GM18873 (cell line): ENCODE measurements around the gene EIF4E.
"Not testable (repeated sequence)": the region's sequence is repeated elsewhere in the genome, so short reads cannot be mapped to it uniquely, and the experiment has no call there.

Source experiments
- ATAC-seq: cut with Tn5 transposase; IDR thresholded peaks from one replicate; pipeline ENCODE4 v1.9.1; 2021; ENCODE audit warnings: mild to moderate bottlenecking, moderate library complexity, moderate number of reproducible peaks; ENCODE audit not compliant: unreplicated experiment, low FRiP score

Gene EIF4E

DNA sequence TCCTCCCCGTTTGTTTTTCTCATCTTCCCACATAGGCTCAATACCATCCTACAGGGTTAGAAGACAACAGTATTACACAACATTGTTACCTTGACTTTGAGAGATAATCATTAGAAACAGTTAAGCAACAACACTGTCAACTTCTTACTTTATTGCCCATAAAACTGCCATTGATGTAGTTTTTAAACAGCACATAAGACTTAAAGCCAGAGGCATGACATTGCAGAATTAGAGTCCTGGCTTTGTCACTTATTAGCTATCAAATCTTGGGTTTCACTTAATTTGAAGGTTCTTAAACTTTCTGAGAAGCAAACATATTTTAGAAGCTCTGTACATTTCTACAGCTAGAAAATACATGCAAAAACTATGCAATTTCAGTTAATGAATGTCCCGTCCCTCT is 41.8 kb downstream of the EIF4E start:
- ATAC-seq, result no peak

DNA sequence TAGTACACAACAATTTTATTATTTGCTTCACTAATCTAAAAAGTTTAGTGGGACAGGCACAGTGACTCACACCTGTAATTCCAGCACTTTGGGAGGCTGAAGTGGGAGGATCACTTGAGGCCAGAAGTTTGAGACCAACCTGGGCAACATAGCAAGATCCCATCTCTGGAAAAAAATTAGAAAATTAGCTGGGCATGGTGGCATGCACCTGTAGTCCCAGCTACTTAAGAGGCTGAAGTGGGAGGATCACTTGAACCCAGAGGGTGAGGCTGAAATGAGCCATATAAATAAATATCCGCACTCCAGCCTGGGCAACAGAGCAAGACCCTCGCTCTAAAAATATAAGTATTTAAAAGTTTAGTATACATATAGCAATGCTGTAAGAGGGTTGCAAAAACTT is 42.6 kb downstream of the EIF4E start:
- not testable (repeated sequence) for ATAC-seq

DNA sequence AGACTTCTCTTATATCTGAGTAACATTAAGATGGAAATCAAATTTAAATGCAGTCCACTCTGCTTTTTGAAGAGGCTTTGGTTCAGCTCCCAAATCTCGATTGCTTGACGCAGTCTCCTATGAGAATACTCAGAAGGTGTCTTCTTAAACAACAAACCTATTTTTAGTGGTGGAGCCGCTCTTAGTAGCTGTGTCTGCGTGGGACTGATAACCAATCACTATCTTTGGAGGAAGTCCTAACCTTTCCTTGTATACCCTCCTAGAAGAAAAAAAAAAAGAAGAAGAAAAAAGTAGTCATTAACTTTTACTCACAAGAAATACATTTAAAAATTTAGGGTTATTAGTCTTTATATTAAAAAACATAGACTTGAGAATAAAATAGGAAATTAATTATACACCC is 48.0 kb downstream of the EIF4E start:
- not testable (repeated sequence) for ATAC-seq

DNA sequence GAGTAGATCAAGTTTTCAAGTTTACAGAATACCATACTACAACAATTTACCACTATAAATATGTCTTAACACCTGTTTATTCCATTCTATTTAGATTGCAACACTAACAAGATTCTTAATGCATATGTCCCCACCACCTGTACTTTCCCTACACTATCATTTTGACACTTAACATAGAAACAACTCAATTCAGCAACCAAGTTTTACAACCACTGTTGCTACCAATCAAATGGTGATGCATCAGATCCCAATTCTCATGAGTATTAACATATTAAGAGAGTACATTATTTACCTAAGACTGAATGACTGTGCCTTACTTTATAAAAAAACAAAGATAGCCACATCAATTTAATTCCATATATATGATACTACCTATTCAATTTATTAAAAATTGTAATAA is 49.4 kb downstream of the EIF4E start:
- no peak for ATAC-seq

DNA sequence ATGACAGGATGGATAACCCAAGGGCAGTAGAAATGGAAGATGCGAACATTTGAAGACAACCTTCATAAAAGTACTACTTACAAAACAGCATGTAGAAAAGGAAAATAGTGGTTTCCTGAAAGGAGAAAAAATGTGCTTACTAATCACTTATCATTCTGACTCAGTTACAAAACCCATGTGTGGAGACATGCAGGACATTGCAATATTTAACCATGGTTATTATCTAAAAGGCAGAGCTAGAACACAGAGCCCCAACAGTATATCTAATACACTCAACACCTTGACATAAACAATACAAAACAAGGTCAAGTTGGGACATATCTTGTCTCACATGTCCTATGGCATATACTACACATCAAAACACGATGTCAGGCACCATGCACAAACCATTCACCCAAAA is 55.9 kb downstream of the EIF4E start:
- no peak for ATAC-seq

DNA sequence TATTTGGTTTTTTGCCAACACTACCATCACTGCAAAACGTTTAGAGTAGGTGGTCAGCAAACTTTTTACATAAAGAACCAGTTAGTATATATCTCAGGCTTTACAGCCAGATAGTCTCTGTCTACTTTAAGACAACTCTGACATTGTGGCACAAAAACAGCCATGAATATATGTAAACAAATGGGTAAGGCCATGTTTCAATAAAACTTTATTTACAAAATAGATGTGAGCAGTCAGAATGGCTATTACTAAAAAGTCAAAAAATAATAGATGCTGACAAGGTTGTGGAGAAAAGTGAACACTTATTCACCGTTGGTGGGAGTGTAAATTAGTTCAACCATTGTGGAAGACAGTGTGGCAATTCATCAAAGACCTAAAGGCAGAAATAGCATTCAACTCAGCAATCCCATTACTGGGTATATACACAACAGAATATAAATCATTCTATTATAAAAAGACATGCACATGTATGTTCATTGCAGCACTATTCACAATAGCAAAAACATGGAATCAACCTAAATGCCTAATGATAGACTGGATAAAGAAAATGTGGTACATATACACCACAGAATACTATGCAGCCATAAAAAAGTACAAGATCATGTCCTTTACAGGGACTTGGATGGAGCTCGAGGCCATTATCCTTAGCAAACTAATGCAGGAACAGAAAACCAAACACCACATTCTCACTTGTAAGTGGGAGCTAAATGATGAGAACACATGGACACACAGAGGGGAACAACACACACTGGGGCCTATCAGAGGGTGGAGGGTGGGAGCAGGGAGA is 56.6 kb downstream of the EIF4E start:
- ATAC-seq, result not testable (repeated sequence)

DNA sequence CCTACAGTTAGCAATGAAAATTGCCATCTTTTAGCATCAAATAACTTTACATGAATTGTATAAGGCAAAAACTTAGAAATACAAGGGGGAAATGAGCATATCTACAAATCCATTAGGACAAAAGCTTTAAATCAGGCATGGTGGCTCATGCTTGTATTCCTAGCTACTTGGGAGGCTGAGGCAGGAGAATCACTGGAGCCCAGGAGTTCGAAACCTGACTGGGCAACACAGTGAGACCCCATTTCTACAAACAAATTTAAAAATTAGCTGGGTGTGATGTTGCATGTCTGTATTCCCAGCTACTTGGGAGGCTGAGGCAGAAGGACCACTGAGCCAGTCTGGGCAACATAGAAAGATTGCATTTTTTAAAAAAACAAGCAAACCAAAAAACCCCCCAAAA is 61.3 kb downstream of the EIF4E start:
- ATAC-seq, result no peak

DNA sequence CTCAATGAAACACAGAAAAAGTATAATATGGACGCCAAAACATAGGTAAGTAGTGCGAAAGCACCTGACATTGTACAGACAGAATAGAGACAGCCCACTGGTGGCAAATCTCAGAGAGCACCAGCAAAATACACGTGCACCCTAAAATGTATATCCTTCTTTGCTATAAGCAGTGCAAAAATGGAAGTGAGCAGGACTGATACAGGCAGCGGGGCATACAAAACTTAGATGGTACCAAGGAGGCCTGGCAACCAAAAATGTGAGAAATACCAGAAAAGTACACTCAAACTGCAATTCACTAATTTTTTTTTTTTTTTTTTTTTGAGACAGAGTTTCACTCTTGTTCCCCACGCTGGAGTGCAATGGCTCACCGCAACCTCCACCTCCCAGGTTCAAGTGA is 63.9 kb downstream of the EIF4E start:
- ATAC-seq, result no peak

DNA sequence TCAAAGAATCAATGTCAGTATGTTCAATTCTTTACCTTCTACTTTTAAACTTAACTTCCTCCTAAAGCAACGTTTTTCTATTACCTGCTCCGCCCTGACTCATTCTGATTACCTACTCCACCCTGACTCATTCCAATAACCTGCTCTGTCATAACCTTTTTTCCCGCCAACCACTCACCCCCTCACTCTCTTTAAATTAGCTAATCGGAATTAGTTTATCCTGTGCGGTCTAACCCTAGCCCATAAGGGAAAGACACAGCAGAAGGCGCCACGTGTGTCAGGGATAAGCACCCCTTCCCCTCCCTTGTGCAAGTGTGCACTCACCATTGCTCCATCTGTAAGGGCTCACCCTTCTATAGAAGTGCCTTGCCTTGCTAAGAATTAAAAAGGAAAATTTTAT is 64.4 kb downstream of the EIF4E start:
- ATAC-seq, result no peak

DNA sequence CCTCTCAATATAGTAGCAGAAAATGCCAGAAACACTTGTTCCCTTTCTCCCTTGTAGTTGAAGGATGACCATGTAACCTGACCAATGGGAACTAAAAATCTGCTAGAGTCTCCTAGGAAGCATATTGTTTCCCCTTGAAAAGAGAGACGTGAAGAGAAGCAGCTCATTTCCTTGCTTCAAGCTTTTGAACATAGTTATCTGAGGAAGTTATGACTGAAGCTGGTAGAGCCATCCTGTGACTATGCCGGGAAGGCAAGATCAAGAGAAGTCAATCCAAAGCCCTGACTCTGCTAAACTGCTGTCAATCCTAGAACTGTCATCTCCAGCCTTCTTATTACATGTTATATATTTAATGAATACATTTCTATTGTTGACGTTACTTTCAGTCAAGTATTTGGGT is 66.6 kb downstream of the EIF4E start:
- ATAC-seq, result no peak

DNA sequence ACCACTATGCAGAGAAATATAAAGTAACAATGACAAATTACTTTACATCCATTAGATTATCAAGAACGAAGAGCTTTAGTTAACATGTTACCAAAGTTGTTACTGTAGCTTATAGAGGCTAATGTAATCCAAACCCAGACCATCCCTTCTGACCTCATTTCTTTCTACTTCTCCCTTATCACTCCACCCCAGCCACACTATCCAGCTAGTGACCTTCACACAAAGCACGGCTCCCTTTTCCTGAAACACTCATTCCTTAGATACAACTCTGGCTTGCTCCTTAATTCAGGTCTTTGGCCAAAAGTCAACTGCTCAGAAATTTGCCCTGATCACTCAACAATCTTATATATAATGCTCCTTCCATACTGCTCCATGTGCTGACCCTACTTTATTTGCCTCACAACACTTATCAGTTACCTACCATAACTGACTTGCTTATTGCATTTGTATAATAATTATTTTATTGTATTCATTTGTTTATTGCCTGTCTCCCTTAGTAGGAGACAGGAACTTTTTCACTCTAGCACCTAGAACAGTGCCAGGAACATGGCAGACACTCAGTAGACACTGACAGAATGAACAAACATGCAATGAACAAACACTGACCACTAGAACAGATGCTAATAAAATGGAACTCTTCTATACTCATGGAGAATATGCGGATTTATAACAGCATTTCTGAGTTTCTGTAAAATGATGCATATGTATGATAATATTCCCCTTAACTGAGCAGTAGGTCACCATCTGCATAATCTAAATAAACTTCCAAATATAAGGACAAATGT is 67.6 kb downstream of the EIF4E start:
- no peak for ATAC-seq

DNA sequence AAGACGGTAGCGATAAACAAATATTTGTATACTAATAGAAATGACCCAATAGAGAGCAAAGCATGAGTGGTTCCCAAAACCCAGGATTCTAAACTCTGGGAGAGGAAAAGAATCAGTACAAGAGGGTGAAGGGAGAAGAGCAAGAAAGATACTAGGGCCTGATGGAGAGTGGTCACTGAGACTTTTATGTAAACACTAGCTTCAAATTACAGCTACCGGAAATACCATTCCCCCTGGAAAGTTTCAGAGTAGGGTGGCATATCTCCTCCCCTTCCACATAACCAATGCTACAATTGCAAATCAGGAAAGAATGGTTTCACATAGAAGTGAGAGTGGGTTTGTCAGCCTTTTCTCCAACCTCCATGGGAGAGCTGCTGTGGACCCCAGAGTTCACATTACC is 77.1 kb downstream of the EIF4E start:
- no peak for ATAC-seq

DNA sequence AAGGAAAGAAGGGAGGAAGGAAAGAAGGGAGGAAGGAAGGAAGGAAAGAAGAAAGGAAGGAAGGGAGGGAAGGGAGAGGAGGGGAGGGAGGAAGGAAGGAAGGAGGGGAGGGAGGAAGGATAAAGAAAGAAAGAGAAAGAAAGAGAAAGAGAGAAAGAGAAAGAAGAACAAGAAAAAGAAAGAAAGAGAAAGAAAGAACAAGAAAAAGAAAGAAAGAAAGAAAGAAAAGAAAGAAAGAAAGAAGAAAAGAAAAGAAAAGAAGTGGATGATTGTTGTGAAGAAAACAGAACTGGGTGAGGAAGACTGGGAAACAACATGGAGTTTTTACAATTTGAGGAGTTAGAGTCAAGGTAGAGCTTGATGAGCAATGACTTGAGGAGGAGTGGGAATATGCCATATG is 78.0 kb downstream of the EIF4E start:
- ATAC-seq, result no peak

DNA sequence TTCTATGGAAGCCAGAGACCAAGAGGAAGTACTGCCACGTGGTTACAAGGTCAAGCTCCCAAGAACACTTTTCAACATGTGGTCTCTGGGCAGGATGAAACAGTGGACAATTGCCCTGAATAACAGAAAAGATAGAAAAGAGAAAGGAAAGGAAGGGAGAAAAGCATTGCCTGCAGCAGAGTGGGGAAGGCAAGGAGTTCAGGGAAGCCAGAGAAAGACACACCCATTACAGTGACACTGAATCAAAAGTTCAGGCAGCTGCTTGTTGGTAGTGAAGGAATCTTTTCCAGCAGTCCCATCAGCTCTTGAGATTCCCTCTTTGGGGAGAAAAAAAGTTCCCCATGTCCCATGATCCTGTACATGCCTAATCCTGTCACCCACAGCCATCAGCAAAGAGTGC is 80.5 kb downstream of the EIF4E start:
- ATAC-seq, result no peak

DNA sequence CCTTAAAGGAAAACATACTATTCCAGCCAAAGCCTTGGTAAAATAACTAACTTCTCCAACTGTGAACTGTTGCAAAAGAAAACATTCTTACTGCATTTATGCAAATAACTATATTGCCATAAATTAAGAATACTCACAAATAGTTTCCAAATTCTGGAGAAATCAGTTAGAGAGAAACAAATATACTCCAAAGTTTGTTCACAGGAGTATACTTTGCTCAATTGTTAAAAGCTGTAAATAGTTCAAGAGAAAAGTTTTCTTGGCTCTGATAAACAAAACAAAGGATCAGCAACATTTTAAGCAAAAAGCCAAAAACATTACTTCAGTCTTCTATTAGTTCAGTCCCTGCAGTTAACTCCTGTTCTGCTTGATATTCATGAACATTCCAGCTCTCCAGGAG is 83.0 kb downstream of the EIF4E start:
- no peak for ATAC-seq

DNA sequence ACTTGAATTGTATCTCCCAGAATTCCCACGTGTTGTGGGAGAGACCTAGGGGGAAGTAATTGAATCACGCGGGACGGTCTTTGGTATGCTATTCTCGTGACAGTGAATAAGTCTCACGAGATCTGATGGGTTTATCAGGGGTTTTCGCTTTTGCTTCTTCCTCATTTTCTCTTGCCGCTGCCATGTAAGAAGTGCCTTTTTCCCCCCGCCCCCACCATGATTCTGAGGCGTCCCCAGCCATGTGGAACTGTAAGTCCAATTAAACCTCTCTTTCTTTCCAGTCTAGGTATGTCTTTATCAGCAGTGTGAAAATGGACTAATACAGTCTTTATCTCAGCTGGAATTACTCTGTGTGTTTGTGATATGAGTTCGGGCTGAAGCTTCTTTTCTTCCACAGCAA is 86.0 kb downstream of the EIF4E start:
- not testable (repeated sequence) for ATAC-seq

DNA sequence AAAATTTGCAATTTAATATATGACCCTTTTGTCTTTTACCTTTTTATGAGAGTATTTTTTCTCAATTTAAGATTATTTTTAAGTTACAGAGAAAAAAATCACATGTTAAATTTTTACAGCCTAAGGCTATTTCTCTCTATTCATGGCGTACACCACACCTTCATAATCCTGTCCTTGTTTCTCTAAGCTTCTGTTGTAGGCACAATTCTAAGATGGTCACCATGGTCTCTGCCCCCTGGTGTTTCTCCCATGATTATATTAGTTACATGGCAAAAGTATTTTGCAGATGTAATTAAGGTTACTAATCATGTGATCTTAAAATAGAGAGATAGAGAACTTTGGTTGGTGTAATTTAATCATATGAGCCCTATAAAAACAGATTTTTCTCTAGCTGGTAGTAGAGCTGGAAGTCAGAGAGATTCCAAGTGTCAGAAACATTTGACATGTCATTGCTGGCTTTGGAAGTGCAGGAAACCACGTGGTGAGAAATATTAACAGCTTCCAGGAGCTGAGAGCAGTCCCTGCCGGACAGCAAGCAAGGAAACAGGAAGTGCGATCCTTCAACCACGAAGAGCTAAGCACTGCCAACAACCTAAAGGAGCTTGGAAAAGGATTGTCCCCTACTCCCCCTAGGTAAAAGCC is 89.8 kb downstream of the EIF4E start:
- no peak for ATAC-seq

DNA sequence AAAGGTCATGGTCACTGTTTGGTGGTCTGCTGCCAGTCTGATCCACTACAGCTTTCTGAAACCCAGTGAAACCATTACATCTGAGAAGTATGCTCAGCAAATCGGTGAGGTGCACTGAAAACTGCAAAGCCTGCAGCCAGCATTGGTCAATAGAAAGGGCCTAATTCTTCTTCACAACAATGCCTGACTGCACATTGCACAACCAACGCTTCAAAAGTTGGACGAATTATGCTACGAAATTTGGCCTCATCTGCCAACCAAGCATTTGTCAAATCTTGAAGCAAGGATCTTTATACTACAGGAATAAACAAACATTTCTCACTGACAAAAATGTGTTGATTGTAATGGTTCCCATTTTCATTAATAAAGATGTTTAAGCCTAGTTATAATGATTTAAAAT is 90.4 kb downstream of the EIF4E start:
- ATAC-seq, result no peak

DNA sequence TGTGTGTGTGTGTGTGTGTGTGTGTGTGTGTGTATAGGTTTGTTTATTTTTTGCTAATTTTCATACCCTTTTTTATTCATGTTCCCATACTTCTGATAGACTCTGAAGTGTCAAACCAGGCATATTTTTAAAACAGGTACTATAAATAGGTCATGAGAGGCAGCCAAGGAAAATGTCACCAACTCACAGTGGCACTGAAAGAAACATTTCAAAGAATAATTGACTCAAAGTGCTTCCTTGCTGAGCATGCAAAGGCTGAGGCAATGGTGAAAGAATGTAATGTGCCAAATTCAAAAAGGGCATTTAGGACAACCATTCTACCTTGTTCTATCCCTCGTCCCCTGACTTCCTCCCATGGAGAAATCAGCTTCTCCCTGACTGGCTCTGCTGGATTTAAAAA is 95.5 kb downstream of the EIF4E start:
- no peak for ATAC-seq

DNA sequence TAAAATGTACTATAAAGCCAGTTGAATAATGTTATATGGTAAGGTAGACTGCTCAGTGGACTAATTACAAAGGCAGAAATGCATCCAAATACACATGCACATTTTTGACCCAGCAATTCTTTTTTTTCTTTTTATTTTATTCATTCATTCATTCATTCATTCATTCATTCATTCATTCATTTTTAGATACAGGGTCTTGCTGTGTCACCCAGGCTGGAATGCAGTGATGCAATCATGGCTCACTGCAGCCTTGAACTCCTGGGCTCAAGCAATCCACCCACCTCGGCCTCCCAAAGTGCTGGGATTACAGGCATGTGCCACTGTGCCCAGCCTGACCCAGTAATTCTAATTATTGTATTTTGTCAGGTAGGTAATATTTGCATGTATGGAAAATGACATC is 97.9 kb downstream of the EIF4E start:
- not testable (repeated sequence) for ATAC-seq
